GM19455 (cell line): ENCODE results near the gene DSEL.

Source experiments
- ATAC-seq: cut with Tn5 transposase; IDR thresholded peaks from one replicate; pipeline ENCODE4 v1.9.1; 2021; ENCODE audit not compliant: unreplicated experiment

DSEL gene

DNA sequence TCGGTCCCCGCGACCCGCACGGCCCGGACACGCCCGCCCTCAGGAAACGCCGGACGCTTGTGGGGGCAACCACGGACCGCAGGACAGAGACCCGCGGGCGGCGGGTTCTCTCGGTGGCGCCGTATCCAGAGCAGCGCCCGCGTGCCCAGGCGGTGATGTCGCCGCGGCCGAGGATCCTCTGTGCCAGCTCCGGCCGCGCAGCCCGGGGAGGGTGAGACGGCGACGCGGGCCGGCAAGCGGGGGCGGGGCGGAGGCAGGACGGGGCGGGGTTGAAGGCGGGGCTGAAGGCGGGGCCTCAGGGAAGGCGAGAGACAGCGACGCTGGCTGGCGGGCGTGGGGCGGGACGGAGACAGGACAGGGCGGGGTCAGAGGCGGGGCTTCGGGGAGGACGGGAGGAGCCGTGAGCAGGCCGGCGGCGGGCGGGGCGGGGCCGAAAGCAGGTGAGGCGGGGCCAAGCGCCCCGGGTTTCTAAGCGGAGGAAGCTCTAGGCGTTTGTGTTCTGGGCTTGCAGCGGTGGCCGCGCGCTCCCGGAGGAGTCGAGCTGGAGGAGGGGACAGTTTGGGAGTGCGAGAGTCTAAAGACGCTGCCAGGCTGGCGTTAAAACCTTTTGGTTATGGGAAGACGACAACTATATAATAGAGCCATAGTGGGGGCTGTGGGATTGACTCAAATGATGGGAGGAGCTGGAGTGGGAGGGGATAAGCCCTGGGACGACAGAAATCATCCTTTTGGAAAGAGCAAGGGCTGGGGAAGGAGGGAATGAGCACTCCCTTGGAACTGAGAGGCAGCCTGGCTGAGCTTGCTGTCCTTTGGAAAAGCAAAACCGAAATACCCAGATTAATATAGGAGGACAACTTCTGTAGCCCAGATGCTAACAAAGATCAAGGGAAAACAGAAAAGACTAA is at the start of gene DSEL:
TSS of gene DSEL (minus strand) at position 182 of the 905 bp plus-strand sequence. CDS start 2,112 bp downstream, outside the sequence.
- ATAC-seq = peak; percentile 95

DNA sequence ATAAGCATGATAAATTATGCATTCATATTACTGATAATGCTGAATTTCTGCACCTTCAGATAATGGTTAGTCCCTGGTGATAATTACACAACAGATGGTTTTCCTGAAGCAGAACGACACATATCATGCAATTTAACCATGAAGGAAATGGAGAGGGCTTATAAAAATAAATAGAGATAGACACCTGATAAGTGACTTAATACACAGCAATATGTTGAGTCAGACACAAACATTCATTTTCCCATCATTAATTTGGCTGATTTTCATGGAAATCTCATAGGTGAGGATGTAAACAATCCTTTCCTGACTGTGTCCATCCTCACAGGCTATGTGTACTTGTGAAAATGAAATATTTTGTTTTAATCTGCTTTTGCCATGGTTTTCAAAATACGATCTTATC is 36.9 kb upstream of the DSEL start:
- ATAC-seq = no peak

GRCh38 chr18:67550872-67551520 is 34.5 kb upstream of the DSEL start:
- no peak for ATAC-seq

DNA sequence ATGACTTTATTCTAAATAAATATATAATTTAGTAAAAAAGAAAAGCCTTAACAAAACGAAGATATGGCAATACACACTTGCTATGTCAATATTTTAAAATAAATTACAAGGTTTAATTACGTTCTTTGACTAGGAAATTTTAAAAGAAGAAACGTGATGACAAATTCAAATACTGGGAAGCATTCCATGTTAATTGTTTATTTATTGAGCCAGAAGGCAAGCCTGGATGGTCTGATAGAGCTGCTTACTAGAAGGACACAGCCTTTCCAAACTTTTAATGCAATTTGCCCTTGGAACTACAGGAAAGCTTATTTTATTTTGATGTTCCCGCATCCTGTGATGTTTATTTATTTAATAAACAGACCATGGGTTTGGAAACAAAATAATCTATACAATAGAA is 33.4 kb upstream of the DSEL start:
- ATAC-seq = no peak

- ATAC-seq = no peak
These were observed 29.2 kb upstream of the DSEL start for GRCh38 chr18:67545681-67546080.

DNA sequence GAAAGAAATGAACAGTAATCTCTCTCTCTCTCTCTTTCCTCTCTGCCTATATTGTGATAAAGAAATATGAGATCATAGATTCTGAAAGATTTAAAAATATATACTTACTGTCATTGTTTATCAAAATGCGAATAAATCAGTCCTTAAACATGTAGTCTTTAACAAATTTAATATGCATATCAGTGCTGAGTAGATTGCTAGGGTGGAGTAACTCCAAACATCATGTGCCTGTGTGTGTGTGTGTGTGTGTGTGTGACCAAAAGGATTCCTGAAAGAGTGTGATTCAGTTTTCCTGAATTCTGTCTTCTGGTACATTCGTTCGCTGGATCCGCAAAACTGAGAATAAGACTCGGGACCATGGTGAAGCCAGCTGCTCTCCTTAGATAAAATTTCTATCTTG is 24.0 kb upstream of the DSEL start:
- ATAC-seq = no peak

DNA sequence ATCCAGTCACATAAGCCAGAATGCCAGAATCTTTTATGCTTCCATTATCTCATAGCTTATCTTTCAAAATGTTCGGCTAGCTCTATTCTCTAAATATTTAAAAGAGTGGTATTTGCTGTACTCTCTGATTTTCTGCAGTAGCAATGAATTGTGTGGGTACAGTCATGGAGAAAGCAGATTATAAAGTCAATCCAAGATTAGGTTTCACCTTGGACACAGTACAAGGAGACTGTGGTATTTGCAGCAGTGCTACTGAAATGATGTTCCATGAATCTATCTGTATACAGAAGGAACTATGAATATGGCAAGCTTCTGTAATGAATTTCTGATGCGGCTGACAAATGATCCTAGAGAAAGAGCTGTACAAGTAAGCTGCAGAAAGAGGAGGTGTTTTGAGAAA is 15.4 kb upstream of the DSEL start:
- ATAC-seq = no peak

GRCh38 chr18:67525328-67526099 is 9.0 kb upstream of the DSEL start:
- no peak for ATAC-seq

- ATAC-seq = no peak
These were observed 3.9 kb upstream of the DSEL start for GRCh38 chr18:67520351-67520921.

GRCh38 chr18:67519592-67519991 is 3.1 kb upstream of the DSEL start:
- no peak for ATAC-seq

DNA sequence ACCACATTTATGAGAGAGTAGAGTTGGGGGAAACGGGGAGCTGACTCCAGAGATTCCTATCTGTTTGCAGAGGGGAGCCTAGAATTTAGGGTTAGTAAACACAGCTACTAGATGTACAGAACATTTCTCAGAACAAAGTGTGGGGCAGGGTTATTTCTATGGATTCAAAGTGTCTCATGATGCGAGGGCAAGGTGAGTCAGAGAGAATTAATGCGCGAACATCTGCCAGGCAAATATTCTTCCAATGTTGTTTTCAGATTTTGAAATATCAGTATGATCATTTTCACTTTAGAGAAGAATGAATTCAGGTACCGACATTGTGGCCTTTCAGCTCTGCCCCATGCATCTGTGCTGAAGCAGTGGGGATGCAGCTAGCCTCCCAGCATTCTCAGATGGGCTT is 2.0 kb upstream of the DSEL start:
- no peak for ATAC-seq

DNA sequence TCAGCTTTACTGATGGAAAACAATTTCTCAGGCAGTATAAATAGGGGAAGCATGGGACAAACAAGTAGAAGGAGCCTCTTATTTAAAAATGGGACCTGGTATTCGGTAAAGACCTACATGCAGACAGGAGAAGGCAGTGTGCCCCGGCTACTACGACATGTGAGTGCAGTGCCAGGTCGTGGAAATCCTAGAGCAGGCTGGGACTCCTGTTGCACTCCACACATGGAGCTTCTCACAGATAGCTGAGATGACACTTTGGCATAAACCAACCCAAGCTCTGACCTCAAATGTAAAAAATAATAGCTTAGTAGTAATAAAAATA is 885 bp upstream of the DSEL start:
- ATAC-seq = no peak

- peak; percentile 25 for ATAC-seq
These were observed 480 bp downstream of the DSEL start for GRCh38 chr18:67515942-67516538.

- ATAC-seq = no peak
These were observed 1.5 kb downstream of the DSEL start for GRCh38 chr18:67514901-67515540.

GRCh38 chr18:67514465-67514864 is 2.1 kb downstream of the DSEL start:
- no peak for ATAC-seq

GRCh38 chr18:67513280-67513679 is 3.2 kb downstream of the DSEL start:
- no peak for ATAC-seq

DNA sequence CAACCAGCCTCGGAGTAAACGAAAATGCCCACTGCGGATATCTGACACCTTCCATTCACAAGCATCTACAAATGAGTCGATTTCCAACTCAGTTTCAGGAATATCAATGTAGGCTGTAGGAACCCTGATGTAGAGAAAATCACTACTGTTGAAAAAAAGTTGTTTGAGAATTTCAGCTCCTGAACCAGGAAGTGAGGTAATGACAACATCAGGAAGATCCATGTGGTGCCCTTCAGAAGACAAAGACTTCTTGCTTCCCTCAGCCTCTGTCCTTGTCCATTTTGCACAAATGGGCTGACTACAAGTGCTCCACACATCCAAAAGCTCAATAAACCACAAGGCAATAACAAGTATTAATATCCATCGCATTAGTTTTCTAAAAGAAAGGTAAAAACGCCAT is 4.7 kb downstream of the DSEL start:
- no peak for ATAC-seq

DNA sequence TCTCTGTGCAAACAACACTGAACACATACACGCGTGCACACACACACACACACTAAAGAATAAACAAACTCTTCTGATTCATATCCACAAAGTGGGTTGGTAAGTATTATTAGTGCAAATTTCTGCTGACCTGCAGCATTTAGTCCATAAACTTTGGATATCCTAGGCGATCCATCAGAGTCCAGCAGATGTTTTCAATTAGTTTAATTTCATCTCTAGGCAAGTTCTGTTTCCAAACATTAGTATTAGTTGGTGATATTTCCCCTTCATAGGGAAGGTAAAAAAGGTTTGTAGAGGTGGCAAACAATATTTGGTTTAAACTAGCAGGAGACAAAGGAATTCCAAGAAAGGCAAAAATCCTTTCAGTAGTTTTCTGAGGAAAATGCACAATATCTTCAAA is 5.7 kb downstream of the DSEL start:
- ATAC-seq = no peak

- no peak for ATAC-seq
These were observed 6.7 kb downstream of the DSEL start for GRCh38 chr18:67509741-67510391.

DNA sequence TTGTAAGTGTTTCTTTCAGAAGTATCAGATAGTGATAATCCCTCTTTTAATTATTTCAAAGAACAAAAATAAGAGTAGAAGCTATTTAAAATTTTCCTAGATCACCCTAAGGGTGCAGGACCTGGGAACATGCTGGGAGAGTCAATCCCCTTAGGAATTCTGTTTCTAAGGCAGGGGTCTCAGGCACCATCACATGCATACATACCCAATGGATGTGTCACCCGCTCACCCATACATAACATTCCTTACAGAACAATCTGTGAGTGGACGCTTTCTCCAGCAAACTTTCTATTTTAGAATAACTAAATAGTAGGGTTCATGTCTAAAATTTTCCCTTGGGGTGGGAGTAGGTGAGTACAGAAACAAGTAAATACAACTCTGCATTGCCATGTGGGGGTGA is 8.4 kb downstream of the DSEL start:
- ATAC-seq = no peak
